WERI-Rb-1 (cell line): Measurements from ENCODE around the gene ARHGAP23.
A peak's percentile ranks its signal among the peaks of the same experiment; 100 is the strongest.
"Not testable (repeated sequence)": the region's sequence is repeated elsewhere in the genome, so short reads cannot be mapped to it uniquely, and the experiment has no call there.

Experiments used
- DNase-seq: peaks from one replicate; pipeline ENCODE4 v3.0.0-alpha.2; 2020
- H3K27ac ChIP-seq: fragments of 250-450 bp; sonication (Bioruptor Pico); 2 replicates; pipeline ENCODE4 v1.5.1; 2020; ENCODE audit warnings: mild to moderate bottlenecking, moderate library complexity
- H3K27me3 ChIP-seq: fragments of 250-450 bp; sonication (Bioruptor Pico); 2 replicates; pipeline ENCODE4 v1.5.1; 2021; ENCODE audit warnings: mild to moderate bottlenecking, low read depth, moderate library complexity; ENCODE audit not compliant: insufficient read depth, severe bottlenecking
- H3K36me3 ChIP-seq: fragments of 250-450 bp; sonication (Bioruptor Pico); 2 replicates; pipeline ENCODE4 v1.5.1; 2020; ENCODE audit warnings: mild to moderate bottlenecking, moderate library complexity
- H3K4me3 ChIP-seq: 2 replicates; pipeline ENCODE4 v1.5.1; 2011; ENCODE audit warnings: low read depth, mild to moderate bottlenecking, control low read depth, low read length
- H3K9me3 ChIP-seq: fragments of 250-450 bp; sonication (Bioruptor Pico); 2 replicates; pipeline ENCODE4 v1.5.1; 2021; ENCODE audit warnings: mild to moderate bottlenecking, moderate library complexity; ENCODE audit not compliant: severe bottlenecking
- CTCF ChIP-seq: IDR thresholded peaks from 2 replicates; pipeline ENCODE4 v1.5.1; 2011; ENCODE audit warnings: low read depth, mild to moderate bottlenecking, control low read depth, inconsistent platforms, low read length

Gene ARHGAP23

DNA sequence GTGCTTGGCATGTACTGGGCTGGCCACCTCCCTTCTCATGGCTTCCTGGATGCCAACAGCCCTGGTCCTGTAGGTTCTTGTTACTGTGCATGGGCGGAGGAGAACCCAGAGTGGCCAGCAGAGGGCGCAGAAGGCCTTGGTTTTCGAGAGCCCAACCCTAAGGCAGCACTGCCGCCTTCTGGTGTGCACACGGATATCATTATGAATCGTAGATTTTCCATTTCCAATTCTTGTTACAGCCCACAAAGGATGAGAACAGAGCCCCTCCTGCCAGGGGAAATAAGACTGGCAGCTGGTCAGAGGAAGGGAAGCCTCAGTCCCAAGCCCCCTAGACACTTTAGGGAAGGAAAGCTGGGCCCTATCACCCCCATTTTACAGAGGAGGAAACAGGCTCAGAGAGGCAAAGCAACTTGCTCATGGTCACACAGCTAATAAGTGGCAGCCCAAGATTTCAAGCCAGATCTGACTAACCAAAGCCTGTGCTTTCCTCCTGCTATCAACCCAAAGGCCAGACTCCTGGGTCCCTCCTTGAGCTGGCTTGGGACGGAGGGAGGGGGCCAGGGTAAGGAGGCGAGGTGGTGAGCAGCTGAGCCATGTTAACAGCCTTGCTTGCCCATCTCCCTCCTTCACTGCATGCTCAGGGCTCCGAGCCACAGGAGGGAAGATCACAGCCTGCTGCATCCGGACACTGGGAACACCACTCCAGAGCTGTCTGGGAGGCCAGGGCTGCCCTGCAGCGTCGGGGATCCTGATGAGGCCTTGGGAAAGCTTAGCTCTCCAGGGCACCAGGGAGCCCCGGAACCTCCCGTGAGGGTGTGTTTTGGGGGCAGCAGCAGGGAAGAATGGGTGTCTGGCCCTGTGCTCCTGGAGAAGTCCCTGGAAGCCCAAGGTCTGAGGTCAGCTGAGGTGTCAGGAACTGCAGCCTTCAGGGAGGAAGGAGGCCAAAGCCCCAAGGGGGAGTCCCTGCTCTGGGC lies 64.1 kb downstream of the ARHGAP23 start:
- not testable (repeated sequence) for H3K9me3 ChIP-seq, H3K36me3 ChIP-seq, H3K4me3 ChIP-seq, H3K27me3 ChIP-seq, H3K27ac ChIP-seq
- peak; percentile 92 for DNase-seq
- TF ChIP-seq CTCF = peak; percentile 78

DNA sequence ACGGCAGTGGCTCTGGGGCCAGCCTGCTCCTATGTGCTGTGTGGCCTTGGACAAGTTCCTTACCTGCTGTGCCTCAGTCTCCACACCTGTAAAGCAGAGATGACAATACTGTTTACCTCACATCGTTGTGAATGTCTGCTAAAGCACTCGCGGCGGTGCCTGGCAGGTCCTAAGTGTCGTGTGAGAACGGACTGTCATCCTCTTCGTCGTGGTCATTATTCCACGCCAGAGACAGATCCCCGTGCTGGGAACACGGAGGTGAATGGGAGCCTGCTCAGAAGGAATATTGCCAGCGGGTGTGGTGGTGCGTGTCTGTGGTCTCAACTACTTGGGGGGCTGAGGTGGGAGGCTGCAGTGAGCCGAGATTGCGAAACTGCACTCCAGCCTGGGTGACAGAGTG lies 65.9 kb downstream of the ARHGAP23 start:
- not testable (repeated sequence) for H3K36me3 ChIP-seq, H3K4me3 ChIP-seq, H3K27ac ChIP-seq, DNase-seq, H3K27me3 ChIP-seq, H3K9me3 ChIP-seq

DNA sequence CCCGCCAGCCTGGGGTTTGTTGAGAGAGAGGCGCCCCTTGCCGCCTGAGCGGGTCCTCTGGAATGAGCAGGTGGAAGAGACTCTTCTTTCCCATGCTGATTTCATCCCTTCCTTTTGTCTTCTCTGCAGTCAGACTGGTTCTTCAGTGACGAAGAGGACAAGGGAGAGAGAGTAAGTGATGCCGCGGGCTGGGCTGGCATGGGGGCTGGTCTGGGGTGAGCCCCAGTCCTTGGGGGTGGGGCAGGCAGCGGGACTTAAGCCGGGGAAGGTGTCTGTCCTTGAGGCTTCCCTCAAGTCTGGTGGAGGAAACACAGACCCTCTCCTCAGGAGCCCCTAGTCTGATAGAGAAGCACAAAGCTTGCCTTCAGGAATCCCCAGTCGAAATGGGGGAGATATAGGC lies 69.4 kb downstream of the ARHGAP23 start:
- not testable (repeated sequence) for H3K36me3 ChIP-seq, H3K27ac ChIP-seq, H3K27me3 ChIP-seq, H3K9me3 ChIP-seq, DNase-seq, H3K4me3 ChIP-seq

GRCh38 chr17:38498353-38498752 lies 70.1 kb downstream of the ARHGAP23 start:
- Histone ChIP-seq H3K27ac (no peak overlapping the region), H3K27me3 (no peaks in the 10 kb centered on the region), H3K4me3 (no peak overlapping the region), H3K9me3 (peaks cover 3% of the 10 kb centered on the region), H3K36me3 (no peaks in the 10 kb centered on the region)
- no peak for DNase-seq
- TF ChIP-seq CTCF = no peak

DNA sequence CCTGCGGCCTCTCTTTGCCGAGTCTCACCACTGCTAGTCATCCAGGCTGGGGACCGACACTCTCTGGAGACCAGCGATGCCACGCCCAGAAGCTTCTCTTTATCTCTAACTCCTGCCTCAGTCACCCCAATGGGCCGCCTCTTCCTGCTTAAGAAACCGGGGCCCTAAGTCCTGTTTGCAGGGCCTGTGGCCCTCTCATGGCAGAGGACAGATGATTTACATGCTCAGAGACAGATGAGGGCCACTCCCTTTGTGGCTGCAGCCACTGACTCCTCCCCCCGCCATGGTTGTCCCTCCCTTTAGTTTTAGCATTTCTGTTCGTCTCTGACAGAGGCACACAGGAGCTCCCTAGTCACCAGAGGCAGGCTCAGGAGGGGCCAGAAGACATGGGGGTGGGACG lies 71.0 kb downstream of the ARHGAP23 start:
- not testable (repeated sequence) for H3K4me3 ChIP-seq, H3K27me3 ChIP-seq

DNA sequence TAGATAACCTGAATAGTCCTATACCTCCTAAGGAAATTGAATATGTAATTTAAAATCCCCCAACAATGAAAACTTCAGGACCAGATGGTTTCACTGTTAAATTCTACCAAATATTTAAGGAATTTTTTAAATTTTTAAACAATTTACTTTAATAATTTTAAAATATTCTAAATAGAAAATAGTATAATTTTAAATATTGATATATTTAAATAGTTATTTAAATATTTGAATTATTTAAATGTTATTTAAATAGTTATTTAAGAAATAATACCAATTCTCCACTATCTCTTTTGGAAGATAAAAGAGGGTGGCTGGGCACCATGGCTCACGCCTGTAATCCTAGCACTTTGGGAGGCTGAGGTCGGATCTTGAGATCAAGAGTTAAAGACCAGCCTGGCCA lies 73.5 kb downstream of the ARHGAP23 start:
- H3K4me3 ChIP-seq, H3K36me3 ChIP-seq, H3K27me3 ChIP-seq, H3K9me3 ChIP-seq, DNase-seq, H3K27ac ChIP-seq: not testable (repeated sequence)

More for the DNA sequence above, 71.0 kb downstream of the ARHGAP23 start:
- H3K9me3 ChIP-seq, DNase-seq, H3K27ac ChIP-seq, H3K36me3 ChIP-seq: not testable (repeated sequence)

DNA sequence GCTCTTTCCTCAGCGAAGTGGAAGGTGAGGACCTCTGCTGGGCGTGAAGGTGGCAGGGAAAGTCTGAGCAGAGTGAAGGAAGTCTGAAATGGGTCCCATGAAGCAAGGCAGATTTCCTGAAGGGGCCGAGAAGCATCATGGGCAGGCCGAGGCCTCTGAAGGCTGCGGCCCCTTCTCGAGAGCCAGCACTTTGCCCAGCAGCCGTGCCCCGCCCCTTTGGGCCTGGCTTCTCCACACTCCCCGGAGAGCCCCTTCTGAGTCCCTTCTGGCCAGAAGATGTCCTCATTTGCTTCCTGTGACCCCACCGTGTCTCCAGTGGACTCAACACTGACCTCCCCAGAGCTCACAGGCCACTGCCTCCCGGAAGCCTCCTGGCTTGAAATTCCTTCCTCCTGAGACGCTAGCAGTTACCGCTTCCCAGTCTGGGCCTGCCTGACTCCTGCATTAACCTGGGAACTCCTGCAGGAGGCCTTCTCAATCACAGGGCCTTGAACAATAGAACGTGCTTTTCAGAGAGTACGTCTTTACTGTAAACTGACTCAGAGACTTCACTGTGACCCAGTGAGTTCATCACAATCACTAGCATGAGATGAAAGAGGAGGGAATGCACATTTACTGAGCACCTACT lies 75.1 kb downstream of the ARHGAP23 start:
- H3K27ac ChIP-seq, H3K4me3 ChIP-seq, H3K36me3 ChIP-seq, DNase-seq, H3K27me3 ChIP-seq, H3K9me3 ChIP-seq: not testable (repeated sequence)

GRCh38 chr17:38504216-38504615 lies 76.0 kb downstream of the ARHGAP23 start:
- Histone ChIP-seq H3K9me3 (no peaks in the 10 kb centered on the region), H3K36me3 (no peaks in the 10 kb centered on the region), H3K27ac (no peak overlapping the region), H3K27me3 (no peaks in the 10 kb centered on the region), H3K4me3 (no peak overlapping the region)
- DNase-seq = no peak
- no peak for TF ChIP-seq CTCF
